ENCODE measurements around the gene PFKFB2.

Gene PFKFB2

GRCh38 chr1:207022996-207023679 is 29.9 kb upstream of the PFKFB2 start:
- DNase-seq, result no peak

- DNase-seq, result no peak
Observed at GRCh38 chr1:207024202-207025145, 28.6 kb upstream of the PFKFB2 start.

- DNase-seq, result no peak
Observed at GRCh38 chr1:207025146-207025880, 27.8 kb upstream of the PFKFB2 start.

- DNase-seq, result no peak
Observed at GRCh38 chr1:207026104-207026534, 27.0 kb upstream of the PFKFB2 start.

GRCh38 chr1:207027206-207027777 is 25.8 kb upstream of the PFKFB2 start:
- no peak for DNase-seq

GRCh38 chr1:207027921-207028320 is 25.2 kb upstream of the PFKFB2 start:
- DNase-seq, result no peak

- no peak for DNase-seq
Observed at GRCh38 chr1:207028884-207029650, 24.0 kb upstream of the PFKFB2 start.

GRCh38 chr1:207029701-207030521 is 23.2 kb upstream of the PFKFB2 start:
- no peak for DNase-seq

- no peak for DNase-seq
Observed at GRCh38 chr1:207030522-207031009, 22.5 kb upstream of the PFKFB2 start.

GRCh38 chr1:207031016-207031415 is 22.1 kb upstream of the PFKFB2 start:
- DNase-seq, result no peak

GRCh38 chr1:207031632-207032264 is 21.3 kb upstream of the PFKFB2 start:
- DNase-seq, result no peak

- DNase-seq, result no peak
Observed at GRCh38 chr1:207032528-207033017, 20.5 kb upstream of the PFKFB2 start, which contains the start of gene C1orf116. Gene C1orf116, minus strand, starts transcription at chr1:207032756. Its CDS starts 5,158 bp downstream, at chr1:207027598.

GRCh38 chr1:207033302-207033701 is 19.8 kb upstream of the PFKFB2 start:
- no peak for DNase-seq

GRCh38 chr1:207034208-207034607 is 18.9 kb upstream of the PFKFB2 start:
- DNase-seq, result no peak

GRCh38 chr1:207034998-207035397 is 18.1 kb upstream of the PFKFB2 start:
- DNase-seq, result no peak

GRCh38 chr1:207035877-207036551 is 17.1 kb upstream of the PFKFB2 start:
- DNase-seq, result no peak

- no peak for DNase-seq
Observed at GRCh38 chr1:207036865-207037264, 16.2 kb upstream of the PFKFB2 start.

GRCh38 chr1:207039380-207040180 is 13.5 kb upstream of the PFKFB2 start:
- no peak for DNase-seq

GRCh38 chr1:207040181-207040533 is 12.9 kb upstream of the PFKFB2 start:
- no peak for DNase-seq
